Raji (cell line): ENCODE data around the gene RFX4.
A peak's percentile ranks its signal among the peaks of the same experiment; 100 is the strongest.

ENCODE experiments used
- POLR2A ChIP-seq: IDR thresholded peaks from 2 replicates; pipeline ENCODE4 v1.6.1; 2011; ENCODE audit warnings: low read depth, low read length, control low read depth; ENCODE audit not compliant: insufficient read depth

The RFX4 gene

GRCh38 chr12:106750524-106750923 is 167.7 kb downstream of the RFX4 start:
- TF ChIP-seq POLR2A = no peak

DNA sequence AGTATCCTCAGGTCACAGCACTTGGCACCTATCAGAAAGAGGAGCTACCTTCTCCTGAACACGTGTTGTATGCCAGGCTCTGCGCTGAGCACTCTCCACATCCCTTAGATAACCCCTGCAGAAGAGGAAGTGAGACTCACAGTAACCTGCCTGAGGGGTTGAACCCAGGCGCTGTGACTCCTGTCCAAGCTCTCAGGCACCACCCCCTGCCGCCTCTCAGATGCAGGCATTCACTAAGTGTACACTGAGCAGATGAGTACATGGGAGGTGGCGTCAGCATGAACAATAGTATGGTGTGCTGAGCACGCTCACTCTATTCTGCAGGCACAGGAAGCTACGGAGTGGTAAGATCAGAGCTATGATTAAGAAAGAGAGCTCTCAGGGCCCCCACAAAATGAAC is 170.7 kb downstream of the RFX4 start:
- no peak for TF ChIP-seq POLR2A

GRCh38 chr12:106754331-106754730 is 171.5 kb downstream of the RFX4 start:
- TF ChIP-seq POLR2A = no peak

GRCh38 chr12:106757623-106758348 is 175.0 kb downstream of the RFX4 start:
- TF ChIP-seq POLR2A = no peak

GRCh38 chr12:106758349-106759110 is 175.7 kb downstream of the RFX4 start:
- no peak for TF ChIP-seq POLR2A

- no peak for TF ChIP-seq POLR2A
Observed at GRCh38 chr12:106759526-106760183, 176.9 kb downstream of the RFX4 start.

DNA sequence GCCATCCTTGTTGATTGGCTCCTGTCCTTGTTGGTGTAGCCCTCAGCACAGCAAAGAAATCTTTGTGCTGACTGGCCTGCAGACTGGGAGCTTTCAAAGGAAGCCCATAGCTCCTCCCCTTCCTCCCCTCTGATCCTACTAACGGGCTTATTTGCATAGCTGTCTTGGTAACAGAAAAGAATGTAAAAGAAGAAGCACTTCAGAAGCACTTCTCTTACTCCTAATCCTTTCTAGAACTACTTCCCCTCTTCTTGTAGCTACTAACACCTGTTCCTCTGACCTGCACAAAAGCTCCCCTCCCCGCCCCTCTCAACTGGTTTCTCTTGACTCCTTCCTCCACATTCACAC is 177.4 kb downstream of the RFX4 start:
- TF ChIP-seq POLR2A = peak; percentile 78

GRCh38 chr12:106764220-106764619 is 181.4 kb downstream of the RFX4 start:
- no peak for TF ChIP-seq POLR2A

- no peak for TF ChIP-seq POLR2A
Observed at GRCh38 chr12:106764738-106765137, 181.9 kb downstream of the RFX4 start.

DNA sequence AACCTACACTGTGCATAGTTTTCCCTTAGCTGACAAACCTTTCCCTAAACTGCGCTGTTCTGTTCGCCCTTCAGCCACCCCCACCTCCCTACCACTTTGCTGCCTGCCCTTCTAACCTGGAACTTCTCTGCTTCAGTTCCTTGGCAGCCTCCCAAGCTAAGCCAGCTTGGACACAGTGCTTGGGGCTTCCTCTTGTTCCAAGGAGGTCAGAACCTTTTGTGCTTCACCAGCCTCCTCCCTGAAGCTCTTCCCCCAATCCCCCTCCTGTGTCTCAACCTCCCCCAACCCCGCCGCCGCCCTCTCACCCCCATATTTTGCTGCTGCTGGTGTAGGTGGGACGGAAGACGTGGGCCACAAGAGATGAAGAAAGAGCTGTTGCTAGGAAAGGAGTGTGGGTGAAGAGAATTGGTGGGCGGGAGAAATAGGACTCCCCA is 183.6 kb downstream of the RFX4 start:
- TF ChIP-seq POLR2A = no peak

DNA sequence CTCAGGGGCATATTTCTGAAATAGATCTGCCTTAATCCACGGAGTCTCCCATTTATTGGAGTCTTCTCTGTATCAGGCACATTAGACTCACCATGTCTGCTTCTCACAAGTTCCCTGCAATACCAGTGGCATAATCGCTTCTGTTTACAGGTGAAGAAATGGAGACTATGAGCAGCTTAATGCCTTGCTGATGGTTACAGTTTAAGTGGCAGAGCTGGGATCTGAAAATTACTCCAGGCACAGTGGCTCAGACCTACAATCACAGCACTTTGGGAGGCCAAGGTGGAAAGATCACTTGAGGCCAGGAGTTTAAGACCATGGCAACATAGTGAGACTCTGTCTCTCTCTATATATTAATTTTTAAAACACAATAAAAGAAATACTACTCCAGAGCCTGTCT is 184.4 kb downstream of the RFX4 start:
- TF ChIP-seq POLR2A = no peak

DNA sequence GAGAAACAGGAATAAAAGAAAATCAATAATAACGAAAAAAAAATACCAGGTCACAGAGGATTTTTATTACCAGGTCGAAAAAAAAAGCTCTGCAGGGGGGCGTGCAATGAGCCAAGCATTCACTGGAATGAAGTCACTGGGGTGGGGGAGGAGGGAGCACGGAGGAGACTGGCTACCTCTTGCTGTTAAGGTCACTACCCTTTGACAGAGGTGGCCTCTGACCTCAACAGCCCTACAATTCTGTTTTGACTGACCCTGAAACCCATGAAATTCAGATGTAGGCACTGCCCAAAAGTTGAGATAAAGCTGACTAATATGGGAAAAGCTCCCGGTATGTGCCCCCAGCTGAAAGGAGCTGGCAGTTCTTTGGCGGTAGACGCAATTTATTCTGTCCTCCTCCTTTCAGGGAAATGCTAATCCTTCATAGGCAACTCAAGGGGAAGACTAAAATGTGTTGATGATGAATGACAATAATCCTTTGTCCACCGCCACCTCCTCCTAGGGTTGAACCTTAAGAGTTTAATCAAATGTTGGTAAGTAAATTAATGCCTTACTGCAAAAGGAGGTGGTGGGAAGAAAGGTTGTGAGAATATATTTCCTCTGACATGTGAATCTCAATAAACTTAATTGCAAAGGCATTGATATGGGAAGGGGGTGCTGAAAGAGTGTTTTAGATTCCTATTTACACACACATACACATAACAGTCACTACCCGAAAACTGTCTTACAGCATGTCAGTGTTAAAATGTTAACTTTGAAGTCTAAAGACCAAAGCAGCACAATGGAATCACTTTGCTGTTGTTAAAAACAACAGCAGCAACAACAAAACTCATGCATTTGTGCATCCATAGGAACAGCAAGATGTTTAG is 185.4 kb downstream of the RFX4 start:
- TF ChIP-seq POLR2A = no peak

DNA sequence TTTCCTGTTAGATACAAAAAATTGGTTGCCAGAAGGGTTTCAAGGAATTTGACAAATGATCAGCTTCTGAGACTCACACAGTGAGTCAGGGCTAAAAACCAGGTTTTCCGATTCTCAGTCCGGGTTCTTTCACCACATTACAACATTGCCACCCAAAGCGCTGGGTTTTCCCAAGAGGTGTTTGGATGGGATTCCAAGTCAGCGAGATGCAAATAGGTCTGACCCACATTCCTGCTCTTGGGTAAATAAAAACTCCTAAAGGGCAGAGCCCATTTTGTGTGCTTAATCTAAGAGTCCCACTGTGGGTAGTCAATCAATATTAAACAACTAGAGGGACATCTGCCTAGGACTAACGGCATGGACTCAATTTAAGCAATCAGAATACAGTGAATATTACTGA is 186.3 kb downstream of the RFX4 start:
- no peak for TF ChIP-seq POLR2A

DNA sequence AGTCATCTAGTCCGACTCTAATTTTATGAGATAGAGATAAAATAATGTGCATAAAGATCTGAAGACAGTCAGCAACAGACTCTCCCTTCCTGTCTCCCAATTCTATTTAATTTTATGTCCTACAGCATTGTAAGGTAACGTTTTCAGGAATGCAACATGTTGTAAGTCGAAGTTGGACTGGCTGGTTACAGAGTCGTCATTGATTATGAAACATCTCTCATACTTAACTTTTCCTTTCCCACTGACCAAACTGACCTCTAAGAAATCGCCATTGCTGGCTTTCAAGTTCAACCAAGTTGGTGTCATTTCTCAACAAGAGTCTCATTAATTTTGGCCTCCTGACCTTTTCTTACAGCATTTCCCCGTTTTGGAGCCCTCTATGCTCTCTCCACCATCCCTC is 186.7 kb downstream of the RFX4 start:
- TF ChIP-seq POLR2A = no peak

DNA sequence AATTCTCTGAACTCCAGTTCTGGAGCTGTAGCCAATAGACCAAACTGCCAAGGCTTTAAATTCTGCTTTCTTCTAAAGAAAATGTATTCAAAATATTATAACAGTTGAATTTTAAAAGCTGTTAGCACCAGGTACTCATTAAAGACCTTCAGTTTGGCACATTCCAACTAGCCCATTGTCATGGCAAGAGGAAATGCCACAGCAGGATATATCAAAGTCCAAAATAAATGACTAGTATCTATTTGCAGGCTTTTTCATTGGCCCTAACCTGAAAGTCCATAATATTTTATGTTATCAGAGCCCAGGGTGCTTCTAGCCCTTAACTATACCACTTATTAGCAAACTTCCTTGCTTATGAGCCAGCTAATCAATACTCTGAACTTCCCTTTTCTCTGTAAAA is 188.6 kb downstream of the RFX4 start:
- no peak for TF ChIP-seq POLR2A
